HG02885 (cell line): ENCODE measurements around the gene TMEM255B.
"Not testable (repeated sequence)": the region's sequence is repeated elsewhere in the genome, so short reads cannot be mapped to it uniquely, and the experiment has no call there.

ENCODE experiments used
- ATAC-seq: cut with Tn5 transposase; IDR thresholded peaks from one replicate; pipeline ENCODE4 v1.9.1; 2021; ENCODE audit warnings: mild to moderate bottlenecking; ENCODE audit not compliant: unreplicated experiment, poor library complexity

Gene TMEM255B

DNA sequence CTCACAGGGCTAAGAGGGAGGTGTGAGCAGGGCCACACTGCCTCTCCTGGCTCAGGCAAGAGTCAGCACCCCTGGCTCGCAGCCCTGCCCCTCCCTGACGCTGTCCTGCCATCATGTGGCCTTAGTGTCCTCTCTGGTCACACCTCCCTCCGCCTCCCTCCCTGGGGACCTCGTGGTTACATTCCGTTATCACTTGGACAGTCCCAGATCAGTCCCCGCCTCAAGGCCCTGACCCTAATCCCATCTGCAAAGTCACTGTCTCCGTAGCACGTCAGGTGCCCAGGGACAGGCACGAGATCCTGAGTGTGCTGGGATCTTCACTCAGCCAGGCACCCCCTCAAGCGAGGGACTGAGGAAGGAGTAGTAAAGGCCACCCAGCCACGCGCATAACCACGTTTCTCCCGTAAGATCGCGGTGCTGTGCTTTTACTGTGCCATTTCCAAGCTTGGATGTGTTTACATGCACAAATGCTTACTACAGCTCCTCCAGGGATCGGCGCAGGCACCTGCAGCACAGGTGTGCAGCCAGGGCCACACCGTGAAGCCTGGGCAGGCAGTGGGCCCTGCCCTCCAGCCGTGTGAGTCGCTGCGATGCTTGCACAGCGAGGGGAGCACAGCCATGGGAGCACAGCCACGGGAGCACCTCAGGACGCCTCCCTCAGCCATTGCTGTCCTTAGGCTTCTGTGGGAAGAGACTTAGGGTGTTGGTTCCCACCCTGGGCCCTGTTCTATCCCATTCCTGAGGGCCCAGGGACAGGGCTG is 10.7 kb upstream of the TMEM255B start:
- no peak for ATAC-seq

DNA sequence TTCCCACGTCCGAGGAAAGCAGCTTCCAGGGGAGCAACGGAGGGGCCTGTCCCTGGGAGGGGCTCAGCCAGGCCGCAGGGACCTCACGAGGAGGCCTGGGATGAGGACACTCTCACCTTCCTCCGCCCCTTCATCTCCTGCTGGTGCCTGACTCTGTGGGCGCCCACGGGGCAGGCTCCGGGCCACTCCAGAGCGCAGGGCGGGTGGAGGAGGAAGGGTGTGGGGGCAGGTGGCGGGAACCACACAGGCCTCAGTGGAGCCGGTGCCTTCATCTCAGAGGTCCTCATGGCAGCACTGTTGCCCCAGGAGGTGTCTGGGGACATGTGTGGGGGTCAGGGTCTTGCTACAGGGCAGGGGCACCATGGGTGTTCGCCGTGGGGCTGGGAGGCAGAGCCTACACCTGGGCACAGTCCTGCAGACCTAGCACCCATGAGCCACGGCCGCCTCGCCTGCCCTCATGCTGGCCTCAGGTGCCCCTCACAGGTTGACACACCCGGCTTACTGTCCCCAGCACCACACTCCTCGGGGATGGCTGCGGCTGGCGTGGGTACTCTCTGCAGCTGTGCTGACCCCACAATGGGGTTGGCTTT is 10.1 kb upstream of the TMEM255B start:
- ATAC-seq = no peak

DNA sequence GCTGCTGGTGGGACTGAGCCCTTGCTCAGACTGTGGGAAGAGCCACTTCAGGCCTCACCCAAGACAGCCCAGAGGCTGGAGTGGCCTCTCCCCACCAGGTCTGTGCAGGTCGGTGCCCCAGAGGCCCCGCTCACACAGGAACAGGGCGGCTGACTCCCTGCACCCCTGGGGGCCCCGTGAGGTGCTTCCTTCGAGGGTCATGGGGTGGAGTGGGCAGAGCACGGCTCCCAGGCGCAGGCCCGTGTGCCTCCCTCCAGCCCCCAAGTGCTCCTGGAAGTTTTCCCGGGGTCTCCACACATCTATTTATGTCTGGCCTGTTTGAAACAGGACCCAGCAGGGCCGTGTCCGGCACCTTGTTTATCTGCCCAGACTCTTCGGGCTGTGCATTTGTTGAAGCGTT is 9.5 kb upstream of the TMEM255B start:
- no peak for ATAC-seq

DNA sequence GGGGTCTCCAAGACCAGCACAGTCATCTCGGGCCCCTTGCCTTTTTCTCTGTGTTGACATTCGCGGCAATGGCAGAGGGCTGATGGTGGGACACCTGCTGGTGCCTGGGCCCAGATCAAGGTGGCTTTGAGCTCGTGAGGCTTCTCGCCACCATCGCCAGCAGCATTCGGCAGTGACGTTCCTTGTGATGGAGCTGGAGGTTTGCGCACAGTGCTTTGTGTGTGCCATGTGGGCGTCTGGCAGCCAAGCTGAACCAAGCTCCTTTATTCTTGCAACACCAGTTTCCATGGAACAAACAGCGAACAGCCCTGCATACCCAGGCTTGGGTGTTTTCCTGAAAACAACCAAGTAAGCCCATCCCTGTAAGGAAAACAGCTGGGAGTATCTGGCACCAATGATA is 9.1 kb upstream of the TMEM255B start:
- ATAC-seq = no peak

DNA sequence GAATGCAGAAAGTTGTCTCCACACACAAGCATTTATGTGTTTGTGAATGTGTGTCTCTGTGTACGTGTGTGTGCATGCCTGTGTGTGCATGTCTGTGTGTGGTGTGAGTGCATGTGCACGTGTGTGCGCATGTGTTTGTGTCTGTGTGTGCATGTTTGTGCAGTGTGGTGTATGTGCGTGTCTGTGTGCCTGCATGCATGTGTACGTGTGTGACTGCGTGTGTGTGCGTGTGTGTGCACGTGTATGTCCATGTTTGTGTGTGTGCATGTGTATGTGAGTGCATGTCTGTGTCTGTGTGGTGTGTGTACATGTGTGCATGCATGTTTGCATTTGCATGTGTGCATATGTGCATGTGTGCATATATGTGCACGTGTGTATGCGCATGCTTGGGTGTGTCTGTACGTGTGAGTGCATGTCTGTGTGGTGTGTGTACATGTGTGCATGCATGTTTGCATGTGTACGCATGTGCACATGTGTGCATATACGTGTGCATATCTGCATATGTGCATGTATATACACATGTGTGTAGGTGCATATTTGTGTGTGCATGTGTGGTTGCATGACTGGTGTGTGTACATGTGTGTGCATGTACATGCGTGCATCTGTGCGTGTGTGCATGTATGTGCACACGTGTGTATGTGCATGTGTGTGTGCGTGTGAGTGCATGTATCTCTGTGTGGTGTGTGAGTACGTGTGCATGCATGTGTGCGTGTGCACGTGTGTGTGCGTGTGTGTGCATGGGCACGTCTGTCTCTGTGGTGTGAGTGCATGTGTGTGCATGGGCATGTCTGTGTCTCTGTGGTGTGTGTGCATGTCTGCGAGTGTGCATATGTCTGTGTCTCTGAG is 8.2 kb upstream of the TMEM255B start:
- no peak for ATAC-seq

DNA sequence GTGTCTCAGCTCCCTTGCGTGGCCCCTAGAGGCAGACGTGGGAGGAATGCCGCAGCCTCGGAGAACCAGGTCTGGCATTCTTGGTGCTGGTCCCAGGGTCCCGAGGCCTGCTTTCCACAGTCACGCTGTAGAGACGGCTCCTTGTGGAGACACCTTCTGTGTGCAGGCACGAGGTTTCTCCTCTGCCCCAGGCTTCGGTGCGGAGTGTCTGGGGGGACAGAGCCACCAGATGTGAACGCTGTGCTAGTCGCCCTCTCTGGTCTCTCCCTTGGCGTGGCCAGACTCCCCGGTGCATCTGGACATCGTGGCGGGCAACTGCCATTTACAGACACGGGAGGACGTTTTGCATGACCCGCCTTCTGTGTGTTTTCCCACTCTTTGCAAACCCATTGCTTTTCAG is 7.5 kb upstream of the TMEM255B start:
- ATAC-seq = no peak

DNA sequence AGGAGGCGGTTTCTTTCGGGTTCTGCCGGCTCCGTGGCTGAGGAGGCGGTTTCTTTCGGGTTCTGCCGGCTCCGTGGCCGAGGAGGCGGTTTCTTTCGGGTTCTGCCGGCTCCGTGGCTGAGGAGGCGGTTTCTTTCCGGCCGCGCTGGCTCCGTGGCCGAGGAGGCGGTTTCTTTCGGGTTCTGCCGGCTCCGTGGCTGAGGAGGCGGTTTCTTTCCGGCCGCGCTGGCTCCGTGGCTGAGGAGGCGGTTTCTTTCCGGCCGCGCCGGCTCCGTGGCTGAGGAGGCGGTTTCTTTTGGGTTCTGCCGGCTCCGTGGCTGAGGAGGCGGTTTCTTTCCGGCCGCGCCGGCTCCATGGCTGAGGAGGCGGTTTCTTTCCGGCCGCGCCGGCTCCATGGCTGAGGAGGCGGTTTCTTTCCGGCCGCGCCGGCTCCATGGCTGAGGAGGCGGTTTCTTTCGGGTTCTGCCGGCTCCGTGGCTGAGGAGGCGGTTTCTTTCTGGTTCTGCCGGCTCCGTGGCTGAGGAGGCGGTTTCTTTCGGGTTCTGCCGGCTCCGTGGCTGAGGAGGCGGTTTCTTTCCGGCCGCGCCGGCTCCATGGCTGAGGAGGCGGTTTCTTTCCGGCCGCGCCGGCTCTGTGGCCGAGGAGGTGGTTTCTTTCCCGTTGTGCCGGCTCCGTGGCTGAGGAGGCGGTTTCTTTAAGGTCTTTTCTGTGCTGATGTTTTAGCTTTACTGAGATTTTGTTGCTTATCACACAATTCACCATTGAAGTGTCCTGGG is 6.6 kb upstream of the TMEM255B start:
- not testable (repeated sequence) for ATAC-seq

DNA sequence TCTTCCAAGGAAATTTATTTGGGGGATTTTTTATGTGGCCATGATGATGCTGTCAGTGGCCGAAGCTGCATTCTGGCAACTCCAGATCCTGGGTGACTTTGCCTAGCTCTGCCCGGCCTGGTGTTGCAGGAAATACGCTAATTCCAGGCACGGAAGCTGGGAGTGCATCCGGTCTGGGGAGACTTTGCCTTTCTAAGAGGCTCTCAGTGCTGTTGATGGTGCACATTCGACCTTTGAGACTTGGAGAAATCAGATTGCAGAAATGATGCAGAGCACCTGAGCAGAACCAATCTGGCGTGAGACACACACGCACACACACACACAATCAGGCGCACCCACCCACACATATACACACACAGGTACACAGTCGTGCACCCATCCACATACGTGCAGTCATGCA is 5.9 kb upstream of the TMEM255B start:
- ATAC-seq = no peak

DNA sequence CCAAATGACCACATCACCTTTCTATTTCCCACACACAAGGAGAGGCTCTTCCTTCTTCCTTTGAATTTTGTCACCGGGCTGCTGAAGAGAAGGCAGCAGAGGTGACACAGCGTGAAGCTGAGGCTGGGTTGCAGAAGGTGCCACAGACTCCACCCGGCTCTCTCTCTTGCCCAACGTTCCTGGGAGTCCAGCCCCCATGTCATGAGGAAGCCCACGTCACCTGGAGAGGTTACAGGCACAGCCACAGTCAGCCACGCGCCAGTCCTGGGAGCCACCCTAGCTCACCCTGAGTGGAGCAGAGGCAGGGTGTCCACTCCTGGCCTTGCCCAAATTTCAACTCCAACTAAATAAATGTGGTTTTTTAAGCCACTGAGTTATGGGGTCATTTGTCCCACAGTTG is 4.8 kb upstream of the TMEM255B start:
- no peak for ATAC-seq

DNA sequence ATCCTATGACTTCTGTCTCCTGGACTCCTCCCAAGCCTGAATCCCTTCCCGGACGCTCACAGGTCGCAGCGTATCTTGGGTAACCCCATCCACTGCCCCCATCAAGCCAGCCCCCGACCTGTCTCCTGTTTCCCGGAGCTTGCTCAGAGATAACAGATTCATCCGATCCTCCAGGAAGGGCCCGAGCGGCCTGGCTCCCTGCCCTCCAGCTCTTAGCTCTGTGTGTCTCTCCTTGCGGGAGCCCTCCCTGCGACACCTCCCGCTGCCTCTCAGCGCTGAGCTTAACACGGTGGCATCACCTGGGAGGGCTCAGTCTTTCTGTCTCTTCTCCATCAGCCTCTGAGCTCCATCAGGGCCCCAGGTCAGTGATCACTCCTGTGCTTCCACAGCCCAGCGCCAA is 4.3 kb upstream of the TMEM255B start:
- ATAC-seq = no peak

DNA sequence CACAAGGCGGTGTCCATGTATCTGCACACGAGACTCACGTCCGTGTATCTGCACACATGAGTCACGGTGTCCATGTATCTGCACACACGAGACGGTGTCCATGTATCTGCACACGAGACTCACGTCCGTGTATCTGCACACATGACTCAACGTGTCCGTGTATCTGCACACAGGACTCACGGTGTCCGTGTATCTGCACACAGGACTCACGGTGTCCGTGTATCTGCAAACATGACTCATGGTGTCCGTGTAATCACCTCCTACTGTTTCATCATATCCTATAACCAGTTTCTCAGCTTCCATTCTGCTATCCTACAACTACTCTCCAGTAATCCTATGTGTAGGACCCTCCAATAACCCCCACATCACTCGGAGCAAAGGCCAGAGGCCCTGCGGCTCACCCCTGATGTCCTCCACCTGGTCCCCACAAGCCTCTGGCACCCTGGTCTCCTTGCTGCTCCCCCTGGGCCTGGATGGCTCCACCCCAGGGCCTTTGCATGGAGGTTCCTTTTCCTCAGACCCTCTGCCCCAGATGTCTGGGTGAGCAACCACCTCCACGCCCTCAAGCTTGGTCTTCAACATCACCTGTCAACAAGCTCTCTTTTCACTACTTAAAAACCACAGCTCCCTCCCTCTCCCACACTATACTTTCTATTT is 2.5 kb upstream of the TMEM255B start:
- ATAC-seq = no peak

DNA sequence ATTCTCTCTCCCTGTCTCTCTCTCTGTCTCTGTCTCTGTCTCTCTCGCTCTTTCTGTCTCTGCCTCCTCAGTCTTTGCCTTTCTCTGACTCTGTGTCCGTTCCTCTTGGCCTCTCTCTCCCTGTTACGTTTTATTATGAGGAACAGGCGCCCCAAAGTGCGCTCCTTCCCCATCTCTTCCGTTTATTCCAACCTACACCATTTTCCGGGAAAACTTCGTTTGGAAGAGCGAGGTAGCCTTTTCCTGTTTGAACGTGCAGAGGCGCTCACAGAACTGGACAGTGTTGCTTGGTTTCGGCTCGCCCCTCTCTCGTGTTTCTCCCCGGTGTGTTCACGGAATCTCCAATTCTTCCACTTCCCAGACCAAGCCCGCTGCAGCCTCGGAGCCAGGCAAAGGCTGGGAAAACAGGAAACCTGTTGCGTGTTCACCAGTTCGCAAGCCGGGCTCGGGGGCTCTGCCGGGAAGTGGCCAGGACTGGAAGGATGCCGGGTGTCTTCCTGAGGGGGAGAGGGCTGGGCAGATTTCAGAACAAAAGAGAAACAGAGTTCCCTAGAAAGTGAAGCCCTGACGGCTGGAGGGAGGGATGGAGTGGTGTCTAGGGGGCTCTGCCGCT is 605 bp downstream of the TMEM255B start:
- ATAC-seq = no peak

DNA sequence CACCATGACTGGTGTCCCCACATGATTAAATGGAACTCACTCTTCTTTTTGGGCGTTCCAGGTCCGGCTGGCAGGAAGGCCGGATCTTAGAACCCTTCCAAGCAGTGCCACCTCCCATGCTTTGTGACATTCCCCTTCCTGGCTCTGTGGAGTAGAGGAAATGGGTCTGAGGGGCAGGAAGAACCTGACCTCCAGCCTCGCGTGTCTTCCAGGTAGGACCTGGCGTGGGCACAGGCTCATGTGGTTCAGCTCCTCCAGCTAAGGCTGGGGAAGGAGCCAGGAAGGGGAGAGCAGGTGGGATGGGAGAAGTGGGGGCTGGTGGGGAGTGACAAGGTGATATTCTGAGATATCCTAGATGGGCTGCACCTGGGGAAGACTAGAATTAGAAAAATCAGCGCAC is 2.1 kb downstream of the TMEM255B start:
- no peak for ATAC-seq

DNA sequence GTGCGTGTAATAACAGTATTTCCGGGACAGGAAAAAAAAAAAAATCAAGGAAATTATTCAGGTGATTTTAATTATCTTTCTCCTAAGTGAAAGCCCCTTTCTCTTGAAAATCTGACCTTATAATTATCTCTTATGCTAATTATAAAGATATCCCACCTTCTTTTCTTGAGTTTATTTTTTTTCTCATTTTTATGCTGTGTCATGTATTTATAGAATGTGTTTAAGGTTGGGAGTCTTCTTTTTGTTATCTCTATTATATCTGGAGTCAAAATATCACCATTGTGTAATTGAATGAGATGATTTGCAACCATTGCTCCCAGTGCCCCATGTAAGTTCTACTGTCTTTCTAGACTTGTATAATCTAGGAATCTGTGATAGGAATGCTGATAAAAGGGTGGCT is 3.0 kb downstream of the TMEM255B start:
- no peak for ATAC-seq

DNA sequence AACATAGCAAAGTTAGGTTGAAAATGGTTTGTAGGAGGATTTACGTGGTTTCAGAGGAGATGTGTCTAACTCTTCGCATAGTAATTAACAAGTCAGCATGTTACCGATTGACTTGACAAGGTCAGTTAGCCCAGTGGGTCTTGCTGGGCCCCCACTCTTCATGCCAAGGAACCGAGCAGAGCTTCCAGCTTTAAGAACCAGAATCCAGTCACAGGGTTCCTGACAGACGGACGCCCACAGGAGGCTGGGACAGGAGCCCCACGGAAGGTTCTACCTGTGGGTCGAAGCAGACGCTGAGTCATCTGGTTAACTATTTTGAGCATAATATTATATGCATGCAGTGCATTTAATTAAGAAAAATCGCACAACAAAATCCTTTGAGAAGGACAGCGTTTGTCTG is 3.5 kb downstream of the TMEM255B start:
- no peak for ATAC-seq

DNA sequence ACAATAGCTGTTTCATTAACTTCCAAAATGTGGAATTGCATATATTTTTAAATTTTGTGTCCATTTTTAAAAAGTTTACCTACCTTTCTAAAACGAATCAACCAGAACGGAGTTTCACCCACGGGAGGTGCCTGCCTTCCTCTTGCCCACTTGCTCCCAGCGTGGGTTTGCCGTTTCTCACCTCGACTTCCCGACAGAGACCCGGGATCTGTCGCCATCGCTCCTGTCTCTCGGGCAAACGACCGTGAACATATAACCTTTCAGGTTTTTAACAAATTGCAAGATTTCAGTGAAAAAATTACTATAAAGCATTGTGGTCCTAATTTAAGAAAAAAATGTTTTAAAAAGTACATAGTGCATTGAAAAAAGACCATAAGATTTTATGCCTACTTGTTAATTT is 4.2 kb downstream of the TMEM255B start:
- no peak for ATAC-seq

DNA sequence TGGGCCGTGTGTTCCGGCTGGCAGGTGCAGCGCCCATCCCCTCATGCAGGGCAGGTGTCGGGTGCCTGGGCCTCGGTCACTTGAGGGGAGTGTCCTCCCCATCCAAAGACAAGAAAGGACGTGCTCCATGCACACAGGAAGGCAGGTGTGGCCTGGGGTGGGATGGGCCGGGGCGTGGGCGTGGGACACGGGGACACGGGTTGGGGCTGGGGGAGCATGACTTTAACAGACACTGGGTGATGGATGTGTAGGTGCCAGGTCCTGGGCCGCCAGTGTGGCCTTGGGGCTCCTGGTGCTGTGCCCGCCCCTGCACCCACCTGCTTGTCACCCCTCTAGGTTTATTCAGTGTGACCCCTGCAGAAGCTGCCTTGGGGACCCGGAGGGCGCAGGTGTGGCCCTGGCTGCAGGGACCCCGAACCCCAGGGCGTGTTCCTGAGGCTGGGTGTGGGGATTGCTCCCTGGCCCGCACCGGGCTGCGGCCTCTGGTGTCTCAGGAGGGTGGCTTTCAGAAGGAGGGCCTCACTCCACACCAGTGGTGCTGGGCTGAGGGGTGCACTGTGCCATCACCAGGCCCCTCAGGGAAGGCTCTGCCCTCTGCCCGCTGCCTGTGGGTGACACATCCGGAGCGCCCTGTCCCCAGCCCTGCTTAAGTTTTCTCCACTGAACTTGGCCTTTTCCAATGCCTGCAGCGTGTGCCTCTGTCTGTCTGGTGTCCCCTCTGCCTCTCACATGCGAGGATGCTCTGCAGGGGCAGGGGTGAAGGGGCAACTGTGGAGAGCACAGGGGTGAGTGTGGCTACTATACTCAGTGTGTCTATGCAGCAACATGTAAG is 5.2 kb downstream of the TMEM255B start:
- no peak for ATAC-seq

DNA sequence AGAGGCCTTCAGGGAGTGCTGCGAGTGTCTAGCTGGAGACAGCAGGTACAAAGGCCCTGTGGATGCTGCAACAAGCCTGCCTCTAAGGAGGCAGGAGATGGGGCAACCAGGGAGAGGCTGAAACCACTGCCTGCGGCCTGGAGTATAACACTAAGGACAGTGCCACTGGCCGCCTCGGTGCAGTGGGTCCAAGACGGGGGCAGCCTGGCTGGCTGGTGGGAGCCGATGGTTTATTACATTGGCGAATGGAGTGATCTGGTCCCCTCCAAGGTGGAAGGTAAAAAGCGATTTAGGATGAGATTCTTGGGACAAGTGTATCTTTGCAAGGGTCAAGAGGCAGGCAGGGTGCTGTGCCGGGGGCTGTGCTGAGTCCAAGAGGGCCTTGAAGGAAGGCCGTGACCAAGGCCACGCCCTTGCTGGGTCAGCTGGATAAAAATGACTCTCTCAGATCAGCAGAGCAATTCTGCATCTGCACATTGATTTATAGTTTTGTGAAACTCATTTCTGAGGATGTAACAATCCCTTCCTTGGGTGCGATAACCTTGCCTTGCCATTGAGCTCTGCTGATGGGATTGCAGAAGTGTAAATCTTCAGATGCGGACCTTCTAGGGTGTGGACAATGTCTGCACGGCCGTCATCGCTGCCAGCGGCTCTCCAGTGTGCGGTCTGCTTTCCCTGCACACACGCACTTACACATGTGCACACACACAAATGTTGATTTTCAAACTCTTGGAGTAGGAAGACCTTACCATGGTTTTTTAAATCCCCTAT is 6.0 kb downstream of the TMEM255B start:
- ATAC-seq = no peak
